Spleen (tissue), 11 donors: ENCODE results near the gene GRK3. TPM values are rescaled to one million over a fixed set of nuclear protein-coding genes. Genes with fewer than 3 reads are reported as not detected.

Source experiments
- DNase-seq: peaks from one replicate; pipeline ENCODE4 v3.0.0-alpha.2; 2020
- H3K27ac ChIP-seq, 8 donors: fragments of 200-600 bp; sonication (generic) in 7 of 8; 1 replicate in 4 of 8; 2 replicates in 4 of 8; pipeline versions ENCODE4 v1.5.0 to v1.8.0; 2016 to 2021; ENCODE audit warnings: inconsistent platforms in 4 of 8, mild to moderate bottlenecking in 4 of 8, moderate library complexity in 1 of 8
- H3K27me3 ChIP-seq, 7 donors: fragments of 200-600 bp; sonication (generic) in 6 of 7; replicated peaks in 1 of 7; 1 replicate in 4 of 7; 2 replicates in 3 of 7; pipeline versions ENCODE4 v1.5.0 to v1.8.0; 2016 to 2021; ENCODE audit warnings: inconsistent platforms in 3 of 7, mild to moderate bottlenecking in 1 of 7
- H3K36me3 ChIP-seq, 6 donors: fragments of 200-600 bp; sonication (generic) in 5 of 6; 1 replicate in 4 of 6; 2 replicates in 2 of 6; pipeline versions ENCODE4 v1.5.0 to v1.8.0; 2016 to 2021; ENCODE audit warnings: inconsistent platforms in 2 of 6
- H3K4me1 ChIP-seq, 6 donors: fragments of 200-600 bp; sonication (generic) in 5 of 6; 1 replicate in 3 of 6; 2 replicates in 3 of 6; pipeline versions ENCODE4 v1.5.0 to v1.8.0; 2016 to 2021; ENCODE audit warnings: inconsistent platforms in 3 of 6
- H3K4me3 ChIP-seq, 8 donors: fragments of 200-600 bp; sonication (generic) in 7 of 8; 1 replicate in 4 of 8; 2 replicates in 4 of 8; pipeline versions ENCODE4 v1.5.0 to v1.8.0; 2016 to 2021; ENCODE audit warnings: inconsistent platforms in 4 of 8, mild to moderate bottlenecking in 4 of 8, moderate library complexity in 2 of 8
- H3K9me3 ChIP-seq, 8 donors: fragments of 200-600 bp; sonication (generic) in 7 of 8; 1 replicate in 4 of 8; 2 replicates in 4 of 8; pipeline versions ENCODE4 v1.5.0 to v1.8.0; 2016 to 2021; ENCODE audit warnings: inconsistent platforms in 4 of 8
- CTCF ChIP-seq, 11 experiments: fragments of 200-600 bp in 7 of 11; fragments of 450-650 bp in 4 of 11; sonication (generic) in 4 of 11; IDR thresholded peaks in 8 of 11; conservative IDR thresholded peaks in 3 of 11; 1 replicate in 7 of 11; 2 replicates in 4 of 11; pipeline versions ENCODE4 v1.4.0 to v1.8.0; 2016 to 2021; ENCODE audit warnings: antibody characterized with exemption in 11 of 11, inconsistent platforms in 4 of 11, mild to moderate bottlenecking in 1 of 11
- POLR2A ChIP-seq, 3 donors: fragments of 450-650 bp; IDR thresholded peaks; one replicate each; pipeline ENCODE4 v1.5.1; 2017; ENCODE audit warnings: antibody characterized with exemption in 3 of 3, mild to moderate bottlenecking in 1 of 3
- POLR2AphosphoS5 ChIP-seq, 3 donors: sonication (generic); formaldehyde crosslinking; IDR thresholded peaks; one replicate each; pipeline ENCODE4 v1.5.1; 2017; ENCODE audit warnings: antibody characterized with exemption in 3 of 3
- WGBS, 5 donors: extraction: QIAGEN DNeasy Blood & Tissue Kit in 3 of 5; methylation state at CpG; one replicate each; pipeline versions ENCODE4 v1.1.5 to v1.1.7; 2013 to 2018; 5-methylcytosine and 5-hydroxymethylcytosine counted together
- intact Hi-C: fragments of 100-400 bp; cut with DNase I; formaldehyde crosslinking; loops from one replicate; pipeline ENCODE4 v1.15.0; 2023; ENCODE audit warnings: low total_unique reads
- polyA plus RNA-seq, 3 donors: library from polyadenylated mRNA; stranded (reverse); fragments of 200-250 nt; gene quantifications; one replicate each; pipeline ENCODE4 v1.2.1, GENCODE V29; 2013
- total RNA-seq, 7 donors: library from RNA; depleted of rRNA in 3 of 7; stranded (reverse); fragments of >200 nt in 3 of 7; fragmentation: NEBNext Ultra II Directional in 4 of 7; extraction: Animal tissue kit (Norgen Biotek cat#: 25700) in 4 of 7; gene quantifications; one replicate each; pipeline versions ENCODE4 v1.1.0 to v1.2.1, GENCODE V29; 2016 to 2021
- donor health status: healthy with polysubstance abuse.
- donor health status: DM: no; HTN: no; CAD: no; lungs with moderate emphysema.
- donor health status: DM: no; HTN: no; CAD: no.
- donor health status: Bipolar disorder and iron deficiency.
- donor health status: healthy.
- donor health status: DM: no; HTN: no; CAD: no.
- donor health status: DM: yes; HTN: yes; CAD: no.

Gene GRK3
- total and polyA plus RNA-seq, 10 donors, result 9.3 to 60.7 (median 45.7) TPM

- Histone ChIP-seq H3K27me3 (no peaks in the 10 kb centered on the region), H3K27ac (peak overlapping the region in 1 of 8 donors; percentile 30), H3K36me3 (peaks cover 0 to 7% (median 0%) of the 10 kb centered on the region in 6 donors), H3K4me3 (no peak overlapping the region), H3K4me1 (peaks cover 3 to 63% (median 26%) of the 10 kb centered on the region in 6 donors), H3K9me3 (no peaks in the 10 kb centered on the region)
- DNase-seq, result no peak
- TF ChIP-seq POLR2AphosphoS5 (IDR thresholded peaks at IDR 0.05) (no peak), POLR2A (IDR thresholded peaks at IDR 0.05) (no peak), CTCF (IDR thresholded peaks at IDR 0.05 in 8 of 11, conservative IDR thresholded peaks at IDR 0.05 in 3 of 11) (no peak)
- intact Hi-C loops, result no loop called here
- 85 to 96% (median 89%) methylated on average over 2 of the region's 2 CpGs for WGBS, 5 donors
Observed at GRCh38 chr22:25659413-25659812, 94.9 kb downstream of the GRK3 start.

GRCh38 chr22:25660336-25660735 is 95.9 kb downstream of the GRK3 start:
- H3K36me3 ChIP-seq, result peaks cover 0 to 9% (median 0%) of the 10 kb centered on the region in 6 donors
- intact Hi-C loops, result no loop called here
- no peaks in the 10 kb centered on the region for H3K9me3 ChIP-seq
- H3K4me1 ChIP-seq, result peaks cover 3 to 63% (median 26%) of the 10 kb centered on the region in 6 donors
- H3K27ac ChIP-seq, result no peak overlapping the region
- no peak overlapping the region for H3K4me3 ChIP-seq
- DNase-seq, result no peak
- TF ChIP-seq POLR2AphosphoS5 (IDR thresholded peaks at IDR 0.05) (no peak), CTCF (IDR thresholded peaks at IDR 0.05 in 8 of 11, conservative IDR thresholded peaks at IDR 0.05 in 3 of 11) (no peak), POLR2A (IDR thresholded peaks at IDR 0.05) (no peak)
- 91 to 97% (median 92%) methylated on average over 3 of the region's 3 CpGs for WGBS, 5 donors
- no peaks in the 10 kb centered on the region for H3K27me3 ChIP-seq

GRCh38 chr22:25661073-25661472 is 96.6 kb downstream of the GRK3 start:
- DNase-seq, result no peak
- TF ChIP-seq CTCF (IDR thresholded peaks at IDR 0.05 in 8 of 11, conservative IDR thresholded peaks at IDR 0.05 in 3 of 11) (no peak), POLR2A (IDR thresholded peaks at IDR 0.05) (no peak), POLR2AphosphoS5 (IDR thresholded peaks at IDR 0.05) (no peak)
- H3K36me3 ChIP-seq, result peaks cover 0 to 9% (median 0%) of the 10 kb centered on the region in 6 donors
- 49 to 73% (median 53%) methylated on average over 2 of the region's 2 CpGs for WGBS, 5 donors
- no peak overlapping the region for H3K4me3 ChIP-seq
- H3K9me3 ChIP-seq, result no peaks in the 10 kb centered on the region
- H3K27me3 ChIP-seq, result no peaks in the 10 kb centered on the region
- H3K4me1 ChIP-seq, result peaks cover 0 to 66% (median 22%) of the 10 kb centered on the region in 6 donors
- intact Hi-C loops, result no loop called here
- peak overlapping the region in 1 of 8 donors; percentile 26 for H3K27ac ChIP-seq

GRCh38 chr22:25663654-25664053 is 99.2 kb downstream of the GRK3 start:
- H3K36me3 ChIP-seq, result peaks cover 0 to 25% (median 0%) of the 10 kb centered on the region in 6 donors
- WGBS, 5 donors, result 75 to 86% (median 82%) methylated on average over 4 of the region's 4 CpGs
- TF ChIP-seq POLR2AphosphoS5 (IDR thresholded peaks at IDR 0.05), result no peak
- no peak for TF ChIP-seq POLR2A (IDR thresholded peaks at IDR 0.05)
- TF ChIP-seq CTCF (IDR thresholded peaks at IDR 0.05 in 8 of 11, conservative IDR thresholded peaks at IDR 0.05 in 3 of 11), result no peak
- intact Hi-C loops, result no loop called here
- no peak overlapping the region for H3K27ac ChIP-seq
- no peak overlapping the region for H3K4me3 ChIP-seq
- no peak for DNase-seq
- no peaks in the 10 kb centered on the region for H3K9me3 ChIP-seq
- H3K27me3 ChIP-seq, result no peaks in the 10 kb centered on the region
- H3K4me1 ChIP-seq, result peaks cover 0 to 66% (median 24%) of the 10 kb centered on the region in 6 donors
